CD4-positive, alpha-beta T cell treated with Interleukin-15 for 1 hour (primary cell): Measurements from ENCODE around the gene BCAS1.
"Not testable (repeated sequence)": the region's sequence is repeated elsewhere in the genome, so short reads cannot be mapped to it uniquely, and the experiment has no call there.

ENCODE experiments used
- DNase-seq: peaks from one replicate; pipeline ENCODE4 v3.0.0-alpha.2; 2020

Gene BCAS1

GRCh38 chr20:53939572-53940359 lies 130.6 kb downstream of the BCAS1 start:
- peak; percentile 81 for DNase-seq

- DNase-seq = no peak
Measured at GRCh38 chr20:53939190-53939571, 131.2 kb downstream of the BCAS1 start.

GRCh38 chr20:53938739-53939138 lies 131.7 kb downstream of the BCAS1 start:
- no peak for DNase-seq

- no peak for DNase-seq
Measured at GRCh38 chr20:53937929-53938367, 132.4 kb downstream of the BCAS1 start.

- DNase-seq = no peak
Measured at GRCh38 chr20:53937339-53937741, 133.1 kb downstream of the BCAS1 start.

GRCh38 chr20:53935344-53936084 lies 134.9 kb downstream of the BCAS1 start:
- DNase-seq = no peak

GRCh38 chr20:53934421-53935343 lies 135.7 kb downstream of the BCAS1 start:
- no peak for DNase-seq

- no peak for DNase-seq
Measured at GRCh38 chr20:53933232-53933846, 137.1 kb downstream of the BCAS1 start.

GRCh38 chr20:53932655-53933192 lies 137.7 kb downstream of the BCAS1 start:
- DNase-seq = not testable (repeated sequence)

GRCh38 chr20:53931597-53931996 lies 138.8 kb downstream of the BCAS1 start:
- DNase-seq = no peak

GRCh38 chr20:53930651-53931504 lies 139.5 kb downstream of the BCAS1 start:
- DNase-seq = no peak

- DNase-seq = no peak
Measured at GRCh38 chr20:53929974-53930650, 140.3 kb downstream of the BCAS1 start.

GRCh38 chr20:53929399-53929798 lies 141.0 kb downstream of the BCAS1 start:
- DNase-seq = no peak

- DNase-seq = no peak
Measured at GRCh38 chr20:53927990-53928389, 142.4 kb downstream of the BCAS1 start.

GRCh38 chr20:53926428-53927028 lies 143.9 kb downstream of the BCAS1 start:
- DNase-seq = peak; percentile 68

GRCh38 chr20:53925651-53926401 lies 144.6 kb downstream of the BCAS1 start:
- no peak for DNase-seq

GRCh38 chr20:53923566-53924369 lies 146.6 kb downstream of the BCAS1 start:
- DNase-seq = no peak

- no peak for DNase-seq
Measured at GRCh38 chr20:53922901-53923314, 147.5 kb downstream of the BCAS1 start.
